Parathyroid adenoma (tissue), 2 donors: ENCODE results near the gene HGD.

Experiments
- H2AFZ ChIP-seq: fragments of 300-600 bp; sonication (generic); one replicate; pipeline ENCODE4 v1.7.0; 2017; ENCODE audit warnings: antibody characterized with exemption, mild to moderate bottlenecking
- H3K27ac ChIP-seq: fragments of 300-600 bp; sonication (generic); one replicate; pipeline ENCODE4 v1.7.0; 2017
- H3K27me3 ChIP-seq: fragments of 300-600 bp; sonication (generic); one replicate; pipeline ENCODE4 v1.7.0; 2017; ENCODE audit warnings: low read length; ENCODE audit not compliant: control insufficient read depth, insufficient read depth
- H3K36me3 ChIP-seq: fragments of 300-600 bp; sonication (generic); one replicate; pipeline ENCODE4 v1.7.0; 2017; ENCODE audit warnings: low read length; ENCODE audit not compliant: control insufficient read depth, insufficient read depth
- H3K4me1 ChIP-seq: fragments of 300-600 bp; sonication (generic); one replicate; pipeline ENCODE4 v1.7.0; 2017; ENCODE audit warnings: control low read depth
- H3K4me2 ChIP-seq: fragments of 300-600 bp; sonication (generic); one replicate; pipeline ENCODE4 v1.7.0; 2017; ENCODE audit warnings: low read length
- H3K4me3 ChIP-seq: fragments of 300-600 bp; sonication (generic); one replicate; pipeline ENCODE4 v1.7.0; 2017; ENCODE audit warnings: low read depth, low read length
- H3K79me2 ChIP-seq: fragments of 300-600 bp; sonication (generic); one replicate; pipeline ENCODE4 v1.7.0; 2017; ENCODE audit warnings: control low read depth
- H3K9ac ChIP-seq: fragments of 300-600 bp; sonication (generic); one replicate; pipeline ENCODE4 v1.7.0; 2017; ENCODE audit warnings: mild to moderate bottlenecking
- H3K9me3 ChIP-seq: fragments of 300-600 bp; sonication (generic); one replicate; pipeline ENCODE4 v1.7.0; 2017; ENCODE audit warnings: low read length; ENCODE audit not compliant: control insufficient read depth
- CTCF ChIP-seq: fragments of 300-600 bp; sonication (generic); IDR thresholded peaks from one replicate; pipeline ENCODE4 v1.7.0; 2017; ENCODE audit warnings: antibody characterized with exemption, mild to moderate bottlenecking
- donor health status: primary hyperparathyroidism.

The HGD gene

GRCh38 chr3:120659285-120659684 is 22.8 kb downstream of the HGD start:
- no peak for TF ChIP-seq CTCF
- Histone ChIP-seq H3K4me3 (no peak overlapping the region), H3K9ac (no peak overlapping the region), H2AFZ (no peak overlapping the region), H3K4me1 (no peaks in the 10 kb centered on the region), H3K27me3 (no peaks in the 10 kb centered on the region), H3K27ac (no peak overlapping the region), H3K79me2 (no peaks in the 10 kb centered on the region), H3K4me2 (no peak overlapping the region), H3K36me3 (no peaks in the 10 kb centered on the region), H3K9me3 (no peaks in the 10 kb centered on the region)

- Histone ChIP-seq H3K27ac (no peak overlapping the region), H3K9ac (no peak overlapping the region), H3K36me3 (no peaks in the 10 kb centered on the region), H3K27me3 (no peaks in the 10 kb centered on the region), H2AFZ (no peak overlapping the region), H3K4me1 (no peaks in the 10 kb centered on the region), H3K4me3 (no peak overlapping the region), H3K4me2 (no peak overlapping the region), H3K9me3 (no peaks in the 10 kb centered on the region), H3K79me2 (no peaks in the 10 kb centered on the region)
- no peak for TF ChIP-seq CTCF
Observed at GRCh38 chr3:120652896-120653545, 29.0 kb downstream of the HGD start.

GRCh38 chr3:120652281-120652680 is 29.8 kb downstream of the HGD start:
- TF ChIP-seq CTCF, result no peak
- Histone ChIP-seq H3K4me1 (no peaks in the 10 kb centered on the region), H3K9me3 (no peaks in the 10 kb centered on the region)

GRCh38 chr3:120650311-120650710 is 31.7 kb downstream of the HGD start:
- Histone ChIP-seq H3K4me3 (no peak overlapping the region), H3K79me2 (no peaks in the 10 kb centered on the region), H3K4me1 (no peaks in the 10 kb centered on the region), H3K27me3 (no peaks in the 10 kb centered on the region), H3K4me2 (no peak overlapping the region), H3K9ac (no peak overlapping the region), H3K27ac (no peak overlapping the region), H3K36me3 (no peaks in the 10 kb centered on the region), H3K9me3 (no peaks in the 10 kb centered on the region), H2AFZ (no peak overlapping the region)
- no peak for TF ChIP-seq CTCF

More at GRCh38 chr3:120652281-120652680, 29.8 kb downstream of the HGD start:
- Histone ChIP-seq H3K4me3 (no peak overlapping the region), H3K79me2 (no peaks in the 10 kb centered on the region), H3K9ac (no peak overlapping the region), H2AFZ (no peak overlapping the region), H3K36me3 (no peaks in the 10 kb centered on the region), H3K4me2 (no peak overlapping the region), H3K27ac (no peak overlapping the region), H3K27me3 (no peaks in the 10 kb centered on the region)

GRCh38 chr3:120649830-120650233 is 32.2 kb downstream of the HGD start:
- H3K9ac ChIP-seq, result no peak overlapping the region
- no peak overlapping the region for H3K27ac ChIP-seq
- H3K4me3 ChIP-seq, result no peak overlapping the region
- no peaks in the 10 kb centered on the region for H3K9me3 ChIP-seq
- no peak for TF ChIP-seq CTCF
- H3K4me1 ChIP-seq, result no peaks in the 10 kb centered on the region
- no peaks in the 10 kb centered on the region for H3K79me2 ChIP-seq
- H3K36me3 ChIP-seq, result no peaks in the 10 kb centered on the region
- H3K27me3 ChIP-seq, result no peaks in the 10 kb centered on the region
- no peak overlapping the region for H3K4me2 ChIP-seq
- no peak overlapping the region for H2AFZ ChIP-seq
